ENCODE data around the gene EBI3.
"Not testable (repeated sequence)": the region's sequence is repeated elsewhere in the genome, so short reads cannot be mapped to it uniquely, and the experiment has no call there.

Gene EBI3

GRCh38 chr19:4186087-4186993, 43.0 kb upstream of the EBI3 start:
- Histone ChIP-seq H3K9me3 (ENCODE audit: control insufficient read depth, insufficient read depth, low read length) (no peaks in the 10 kb centered on the region), H3K27me3 (ENCODE audit: control insufficient read depth, low read length) (no peaks in the 10 kb centered on the region), H4K20me1 (ENCODE audit: control insufficient read depth, insufficient read depth, low read depth, low read length) (no peaks in the 10 kb centered on the region), H3K9me2 (replicated peaks; ENCODE audit: control insufficient read depth, low read length) (no peaks in the 10 kb centered on the region), H3K4me1 (ENCODE audit: control insufficient read depth, low read length) (peaks cover 28% of the 10 kb centered on the region), H3K36me3 (ENCODE audit: control insufficient read depth, low read length) (peaks cover 5% of the 10 kb centered on the region), H3K4me3 (ENCODE audit: low read length) (no peak overlapping the region), H3K79me2 (ENCODE audit: control insufficient read depth, low read length) (peaks cover 10% of the 10 kb centered on the region), H3K4me2 (ENCODE audit: low read length) (peak overlapping the region; percentile 29; the same call in 1 of the 2 replicates), H3F3A (ENCODE audit: control insufficient read depth, insufficient read depth) (no peaks in the 10 kb centered on the region), H3K27ac (ENCODE audit: low read depth, low read length) (no peak overlapping the region)
- TF ChIP-seq EZH2phosphoT487 (IDR thresholded peaks at IDR 0.05; ENCODE audit: borderline replicate concordance, low read length) (no peak), CTCF (IDR thresholded peaks at IDR 0.05; ENCODE audit: low read depth, low read length, poor library complexity, severe bottlenecking) (peak; percentile 94)

- Histone ChIP-seq H3K27me3 (ENCODE audit: control insufficient read depth, low read length) (no peaks in the 10 kb centered on the region), H3K36me3 (ENCODE audit: control insufficient read depth, low read length) (no peaks in the 10 kb centered on the region), H3K4me2 (ENCODE audit: low read length) (no peak overlapping the region), H3F3A (ENCODE audit: control insufficient read depth, insufficient read depth) (no peaks in the 10 kb centered on the region), H3K9me3 (ENCODE audit: control insufficient read depth, insufficient read depth, low read length) (no peaks in the 10 kb centered on the region), H3K4me1 (ENCODE audit: control insufficient read depth, low read length) (peaks cover 27% of the 10 kb centered on the region), H3K79me2 (ENCODE audit: control insufficient read depth, low read length) (0 out of 2 replicates have a peak, but pooled peaks cover 2% of the 10 kb centered on the region), H3K27ac (ENCODE audit: low read depth, low read length) (no peak overlapping the region), H3K9me2 (replicated peaks; ENCODE audit: control insufficient read depth, low read length) (no peaks in the 10 kb centered on the region), H4K20me1 (ENCODE audit: control insufficient read depth, insufficient read depth, low read depth, low read length) (no peaks in the 10 kb centered on the region), H3K4me3 (ENCODE audit: low read length) (no peak overlapping the region)
- TF ChIP-seq CTCF (IDR thresholded peaks at IDR 0.05; ENCODE audit: low read depth, low read length, poor library complexity, severe bottlenecking) (no peak), EZH2phosphoT487 (IDR thresholded peaks at IDR 0.05; ENCODE audit: borderline replicate concordance, low read length) (no peak)
These were observed 41.8 kb upstream of the EBI3 start for GRCh38 chr19:4187313-4188122.

GRCh38 chr19:4189641-4190040, 39.7 kb upstream of the EBI3 start:
- Histone ChIP-seq H3K9me2 (replicated peaks; ENCODE audit: control insufficient read depth, low read length) (no peaks in the 10 kb centered on the region), H3K27ac (ENCODE audit: low read depth, low read length) (no peak overlapping the region), H3K36me3 (ENCODE audit: control insufficient read depth, low read length) (no peaks in the 10 kb centered on the region), H3F3A (ENCODE audit: control insufficient read depth, insufficient read depth) (no peaks in the 10 kb centered on the region), H3K27me3 (ENCODE audit: control insufficient read depth, low read length) (peaks cover 4% of the 10 kb centered on the region; the same call in 1 of the 2 replicates), H3K4me3 (ENCODE audit: low read length) (no peak overlapping the region), H3K4me2 (ENCODE audit: low read length) (no peak overlapping the region), H3K4me1 (ENCODE audit: control insufficient read depth, low read length) (peaks cover 16% of the 10 kb centered on the region), H4K20me1 (ENCODE audit: control insufficient read depth, insufficient read depth, low read depth, low read length) (no peaks in the 10 kb centered on the region), H3K9me3 (ENCODE audit: control insufficient read depth, insufficient read depth, low read length) (no peaks in the 10 kb centered on the region), H3K79me2 (ENCODE audit: control insufficient read depth, low read length) (no peaks in the 10 kb centered on the region)
- TF ChIP-seq EZH2phosphoT487 (IDR thresholded peaks at IDR 0.05; ENCODE audit: borderline replicate concordance, low read length), result no peak
- TF ChIP-seq CTCF (IDR thresholded peaks at IDR 0.05; ENCODE audit: low read depth, low read length, poor library complexity, severe bottlenecking), result no peak

GRCh38 chr19:4192537-4192936, 36.8 kb upstream of the EBI3 start:
- H3K9me3 ChIP-seq (ENCODE audit: control insufficient read depth, insufficient read depth, low read length); H3K27me3 ChIP-seq (ENCODE audit: control insufficient read depth, low read length); H3K27ac ChIP-seq (ENCODE audit: low read depth, low read length); H3K4me3 ChIP-seq (ENCODE audit: low read length); H3K36me3 ChIP-seq (ENCODE audit: control insufficient read depth, low read length); H4K20me1 ChIP-seq (ENCODE audit: control insufficient read depth, insufficient read depth, low read depth, low read length); H3K4me2 ChIP-seq (ENCODE audit: low read length); H3K4me1 ChIP-seq (ENCODE audit: control insufficient read depth, low read length); H3F3A ChIP-seq (ENCODE audit: control insufficient read depth, insufficient read depth); H3K79me2 ChIP-seq (ENCODE audit: control insufficient read depth, low read length); H3K9me2 ChIP-seq (replicated peaks; ENCODE audit: control insufficient read depth, low read length): not testable (repeated sequence)

All from DOHH2 (cell line).